Esophagus muscularis mucosa (tissue), 4 donors: ENCODE data around the gene DOCK10.

ENCODE experiments used
- CTCF ChIP-seq, 3 experiments: fragments of 200-600 bp in 2 of 3; fragments of 450-650 bp in 1 of 3; sonication (generic) in 2 of 3; IDR thresholded peaks; one replicate each; pipeline ENCODE4 v1.5.1; 2017 to 2019; ENCODE audit warnings: antibody characterized with exemption in 3 of 3, mild to moderate bottlenecking in 2 of 3, moderate library complexity in 1 of 3
- EP300 ChIP-seq: sonication (generic); formaldehyde crosslinking; IDR thresholded peaks from one replicate; pipeline ENCODE4 v1.6.1; 2017; ENCODE audit warnings: antibody characterized with exemption
- POLR2A ChIP-seq: fragments of 450-650 bp; IDR thresholded peaks from one replicate; pipeline ENCODE4 v1.6.1; 2017; ENCODE audit warnings: antibody characterized with exemption, moderate library complexity, mild to moderate bottlenecking, low read depth
- POLR2AphosphoS5 ChIP-seq, 2 donors: sonication (generic); formaldehyde crosslinking; IDR thresholded peaks; one replicate each; pipeline ENCODE4 v1.6.1; 2017; ENCODE audit warnings: antibody characterized with exemption in 2 of 2

- TF ChIP-seq CTCF (IDR thresholded peaks at IDR 0.05) (no peak), EP300 (no peak), POLR2AphosphoS5 (IDR thresholded peaks at IDR 0.05) (no peak), POLR2A (no peak)
These were observed 55.8 kb downstream of the DOCK10 start for GRCh38 chr2:224986477-224986876.
